Glutamatergic neuron (in vitro differentiated cells): ENCODE results near the gene NAP1L1. TPM values are rescaled to one million over a fixed set of nuclear protein-coding genes. Genes with fewer than 3 reads are reported as not detected.

Experiments
- DNase-seq: peaks from one replicate; pipeline ENCODE4 v3.0.0; 2022
- H3K27ac Mint-ChIP-seq: one replicate; pipeline ENCODE4 v1.8.0; 2020; ENCODE audit warnings: mild to moderate bottlenecking, mixed read lengths, inconsistent platforms; ENCODE audit not compliant: unreplicated experiment
- H3K27me3 Mint-ChIP-seq: one replicate; pipeline ENCODE4 v1.8.0; 2020; ENCODE audit warnings: mild to moderate bottlenecking, moderate library complexity, mixed read lengths, inconsistent platforms; ENCODE audit not compliant: unreplicated experiment
- H3K36me3 Mint-ChIP-seq: one replicate; pipeline ENCODE4 v1.8.0; 2020; ENCODE audit warnings: mild to moderate bottlenecking, mixed read lengths, inconsistent platforms; ENCODE audit not compliant: unreplicated experiment
- H3K4me1 Mint-ChIP-seq: one replicate; pipeline ENCODE4 v1.8.0; 2020; ENCODE audit warnings: mild to moderate bottlenecking, low read depth, mixed read lengths, inconsistent platforms; ENCODE audit not compliant: unreplicated experiment
- H3K4me3 Mint-ChIP-seq: one replicate; pipeline ENCODE4 v1.8.0; 2020; ENCODE audit warnings: mild to moderate bottlenecking, mixed read lengths, inconsistent platforms; ENCODE audit not compliant: unreplicated experiment
- H3K9me3 Mint-ChIP-seq: one replicate; pipeline ENCODE4 v1.8.0; 2020; ENCODE audit warnings: mild to moderate bottlenecking, moderate library complexity, mixed read lengths, inconsistent platforms; ENCODE audit not compliant: unreplicated experiment
- CTCF ChIP-seq: fragments of 200-600 bp; sonication (generic); IDR thresholded peaks from one replicate; pipeline ENCODE4 v1.5.0; 2021; ENCODE audit not compliant: partially characterized antibody, unreplicated experiment
- total RNA-seq: library from RNA; stranded (reverse); fragmentation: NEBNext Ultra II Directional; extraction: Animal tissue kit (Norgen Biotek cat#: 25700); gene quantifications from one replicate; pipeline ENCODE4 v1.2.1, GENCODE V29; 2021; ENCODE audit not compliant: unreplicated experiment

The NAP1L1 gene
- total RNA-seq, 1 donor from 2014 or later = 635 TPM

- H3K4me3 Mint-ChIP-seq = no peak overlapping the region
- H3K4me1 Mint-ChIP-seq = peaks cover 34% of the 10 kb centered on the region
- no peak for DNase-seq
- no peaks in the 10 kb centered on the region for H3K36me3 Mint-ChIP-seq
- no peak overlapping the region for H3K27ac Mint-ChIP-seq
- peaks cover 14% of the 10 kb centered on the region for H3K9me3 Mint-ChIP-seq
- H3K27me3 Mint-ChIP-seq = peaks cover 6% of the 10 kb centered on the region
- TF ChIP-seq CTCF = no peak
Observed at GRCh38 chr12:76080017-76080728, 4.3 kb downstream of the NAP1L1 start.

GRCh38 chr12:76078748-76079147, 5.7 kb downstream of the NAP1L1 start:
- H3K27me3 Mint-ChIP-seq = no peaks in the 10 kb centered on the region
- no peak overlapping the region for H3K4me3 Mint-ChIP-seq

GRCh38 chr12:76075448-76075847, 9.0 kb downstream of the NAP1L1 start:
- no peaks in the 10 kb centered on the region for H3K36me3 Mint-ChIP-seq
- H3K4me3 Mint-ChIP-seq = no peak overlapping the region
- H3K27me3 Mint-ChIP-seq = no peaks in the 10 kb centered on the region
- peaks cover 37% of the 10 kb centered on the region for H3K4me1 Mint-ChIP-seq
- no peak for TF ChIP-seq CTCF
- no peak for DNase-seq
- no peak overlapping the region for H3K27ac Mint-ChIP-seq
- no peaks in the 10 kb centered on the region for H3K9me3 Mint-ChIP-seq

More at GRCh38 chr12:76078748-76079147, 5.7 kb downstream of the NAP1L1 start:
- no peak for DNase-seq
- no peak for TF ChIP-seq CTCF
- Mint-ChIP-seq H3K4me1 (peaks cover 36% of the 10 kb centered on the region), H3K9me3 (peaks cover 8% of the 10 kb centered on the region), H3K36me3 (no peaks in the 10 kb centered on the region), H3K27ac (no peak overlapping the region)

GRCh38 chr12:76074701-76075336, 9.7 kb downstream of the NAP1L1 start:
- no peak overlapping the region for H3K27ac Mint-ChIP-seq
- no peaks in the 10 kb centered on the region for H3K9me3 Mint-ChIP-seq
- no peaks in the 10 kb centered on the region for H3K27me3 Mint-ChIP-seq
- H3K4me3 Mint-ChIP-seq = no peak overlapping the region
- no peak for TF ChIP-seq CTCF
- H3K4me1 Mint-ChIP-seq = peaks cover 34% of the 10 kb centered on the region
- H3K36me3 Mint-ChIP-seq = no peaks in the 10 kb centered on the region
- DNase-seq = no peak

- Mint-ChIP-seq H3K36me3 (no peaks in the 10 kb centered on the region), H3K9me3 (no peaks in the 10 kb centered on the region), H3K4me3 (no peak overlapping the region), H3K4me1 (peaks cover 30% of the 10 kb centered on the region), H3K27ac (no peak overlapping the region), H3K27me3 (no peaks in the 10 kb centered on the region)
- no peak for DNase-seq
- TF ChIP-seq CTCF = no peak
Observed at GRCh38 chr12:76073561-76073960, 10.9 kb downstream of the NAP1L1 start.
